GM13976 (cell line): Measurements from ENCODE around the gene ZFP92.

Source experiments
- DNase-seq: peaks from one replicate; pipeline ENCODE4 v3.0.0; 2012; ENCODE audit warnings: low spot score
- CTCF ChIP-seq: IDR thresholded peaks from 2 replicates; pipeline ENCODE4 v1.5.1; 2012; ENCODE audit warnings: borderline replicate concordance, mild to moderate bottlenecking; ENCODE audit not compliant: insufficient read depth; ENCODE audit errors: extremely low read depth, missing control alignments, control extremely low read depth
- in situ Hi-C: fragments of 300-500 bp; cut with MboI; formaldehyde crosslinking; loops from one replicate; pipeline ENCODE4 v1.12.0; 2022; ENCODE audit warnings: low sequenced_read_pairs, mixed read lengths, inconsistent platforms; ENCODE audit not compliant: unreplicated experiment

ZFP92 gene

GRCh38 chrX:153446950-153447580 lies 35.8 kb downstream of the ZFP92 start:
- in situ Hi-C loops, result no loop called here
- no peak for DNase-seq
- TF ChIP-seq CTCF, result no peak

GRCh38 chrX:153447581-153447960 lies 36.3 kb downstream of the ZFP92 start:
- in situ Hi-C loops, result no loop called here
- no peak for TF ChIP-seq CTCF
- no peak for DNase-seq

GRCh38 chrX:153448556-153449367 lies 37.5 kb downstream of the ZFP92 start:
- in situ Hi-C loops, result no loop called here
- TF ChIP-seq CTCF, result no peak
- DNase-seq, result no peak

GRCh38 chrX:153449368-153450113 lies 38.3 kb downstream of the ZFP92 start:
- in situ Hi-C loops, result no loop called here
- TF ChIP-seq CTCF, result no peak
- DNase-seq, result no peak

- DNase-seq, result no peak
- in situ Hi-C loops, result no loop called here
- TF ChIP-seq CTCF, result no peak
These were observed 39.1 kb downstream of the ZFP92 start for GRCh38 chrX:153450114-153450948.

- no peak for DNase-seq
- TF ChIP-seq CTCF, result no peak
- in situ Hi-C loops, result no loop called here
These were observed 39.6 kb downstream of the ZFP92 start for GRCh38 chrX:153450949-153451277.
